GM12892 (cell line): ENCODE measurements around the gene PITPNM2.

ENCODE experiments used
- POLR2A ChIP-seq: IDR thresholded peaks from 2 replicates; pipeline ENCODE4 v1.6.1; 2011; ENCODE audit warnings: low read depth, low read length, control low read depth
- POLR2AphosphoS5 ChIP-seq: IDR thresholded peaks from 2 replicates; pipeline ENCODE4 v1.6.1; 2011; ENCODE audit warnings: low read depth, low read length, control low read depth
- TAF1 ChIP-seq: IDR thresholded peaks from 2 replicates; pipeline ENCODE4 v1.6.1; 2011; ENCODE audit warnings: low read depth, mild to moderate bottlenecking, control low read depth, low read length, borderline replicate concordance

DNA sequence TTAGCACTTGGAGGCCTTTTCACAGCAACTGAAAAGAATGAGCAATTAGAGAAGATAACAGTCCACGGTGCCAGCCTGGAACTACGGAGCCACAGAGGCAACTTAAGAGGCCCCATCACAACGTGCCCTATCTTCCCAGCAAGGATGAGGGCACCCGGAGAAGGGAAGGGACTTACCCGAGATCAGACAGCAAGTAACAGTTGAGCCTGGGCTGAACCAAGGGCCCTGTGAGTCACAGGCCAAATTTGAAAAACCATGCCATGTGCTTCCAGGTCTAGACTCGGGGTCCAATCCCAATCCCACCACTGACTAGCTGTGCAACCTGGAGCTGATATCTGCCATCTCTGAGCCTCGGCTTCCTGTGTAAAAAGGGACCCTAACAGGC lies 42.2 kb downstream of the PITPNM2 start:
- no peak for TF ChIP-seq POLR2AphosphoS5
- TF ChIP-seq TAF1: no peak
- TF ChIP-seq POLR2A: no peak
